GM19023 (cell line): ENCODE results near the gene NPDC1.
"Not testable (repeated sequence)": the region's sequence is repeated elsewhere in the genome, so short reads cannot be mapped to it uniquely, and the experiment has no call there.

Experiments
- ATAC-seq: cut with Tn5 transposase; IDR thresholded peaks from one replicate; pipeline ENCODE4 v1.9.1; 2021; ENCODE audit warnings: mild to moderate bottlenecking, moderate library complexity; ENCODE audit not compliant: unreplicated experiment

NPDC1 gene

DNA sequence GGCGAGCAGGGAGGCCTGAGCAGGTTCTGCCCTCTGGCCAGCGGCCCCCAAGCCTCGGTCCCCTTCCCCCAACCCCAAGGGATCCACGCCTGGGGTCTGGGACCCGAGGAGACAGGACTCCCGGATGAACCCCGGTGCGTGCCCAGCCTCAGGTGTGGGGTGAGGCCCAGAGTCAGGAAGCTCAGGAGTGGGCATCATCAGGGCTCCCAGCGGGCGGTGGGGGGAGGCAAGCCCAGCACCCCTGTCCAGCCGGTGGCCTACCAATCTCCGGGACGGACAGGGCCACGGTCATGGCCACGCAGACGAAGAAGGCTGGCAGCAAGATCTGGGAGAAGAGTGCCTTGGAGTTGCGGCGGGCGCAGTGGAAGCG lies 32.4 kb downstream of the NPDC1 start:
- no peak for ATAC-seq

DNA sequence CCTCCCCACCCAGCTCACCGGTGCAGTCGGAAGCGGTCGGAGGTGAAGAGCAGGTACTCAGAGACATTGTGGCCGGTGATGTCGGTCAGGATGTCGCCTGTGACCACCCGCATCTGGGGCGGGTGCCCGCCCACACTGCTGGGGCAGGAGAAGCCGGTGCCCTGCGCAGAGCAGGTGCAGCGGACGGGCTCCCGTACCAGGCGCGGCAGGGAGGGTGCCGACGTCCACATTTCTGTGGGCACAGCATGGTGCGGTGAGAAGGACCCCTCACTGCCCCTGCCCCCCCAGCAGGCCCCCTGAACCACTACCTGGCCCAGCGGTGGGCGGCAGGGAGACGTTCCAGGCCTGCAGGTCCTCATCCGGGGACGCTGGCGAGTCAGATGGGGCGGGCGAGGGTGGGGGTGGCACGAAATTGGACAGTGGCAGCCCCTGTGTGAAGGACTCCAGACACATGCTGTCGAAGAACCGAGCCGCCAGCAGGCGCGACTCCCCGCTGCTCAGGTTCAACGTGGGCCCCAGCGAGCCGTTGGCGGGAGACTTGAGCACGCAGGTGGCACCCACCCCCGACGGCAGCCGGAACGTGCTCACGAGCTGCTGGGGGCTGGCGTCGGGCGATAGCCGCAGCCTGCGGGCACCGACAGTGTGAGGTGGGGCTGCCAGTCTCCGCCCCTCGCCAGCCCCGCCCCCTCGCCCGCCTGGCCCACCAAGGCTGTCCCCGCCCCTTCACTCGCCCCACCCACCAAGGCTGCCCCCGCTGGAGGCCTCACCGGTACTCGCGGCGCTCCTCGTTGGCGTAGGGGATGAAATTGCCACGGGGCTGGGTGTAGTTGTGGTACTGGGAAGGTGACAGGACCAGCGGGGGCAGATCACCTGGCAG lies 33.0 kb downstream of the NPDC1 start:
- no peak for ATAC-seq

DNA sequence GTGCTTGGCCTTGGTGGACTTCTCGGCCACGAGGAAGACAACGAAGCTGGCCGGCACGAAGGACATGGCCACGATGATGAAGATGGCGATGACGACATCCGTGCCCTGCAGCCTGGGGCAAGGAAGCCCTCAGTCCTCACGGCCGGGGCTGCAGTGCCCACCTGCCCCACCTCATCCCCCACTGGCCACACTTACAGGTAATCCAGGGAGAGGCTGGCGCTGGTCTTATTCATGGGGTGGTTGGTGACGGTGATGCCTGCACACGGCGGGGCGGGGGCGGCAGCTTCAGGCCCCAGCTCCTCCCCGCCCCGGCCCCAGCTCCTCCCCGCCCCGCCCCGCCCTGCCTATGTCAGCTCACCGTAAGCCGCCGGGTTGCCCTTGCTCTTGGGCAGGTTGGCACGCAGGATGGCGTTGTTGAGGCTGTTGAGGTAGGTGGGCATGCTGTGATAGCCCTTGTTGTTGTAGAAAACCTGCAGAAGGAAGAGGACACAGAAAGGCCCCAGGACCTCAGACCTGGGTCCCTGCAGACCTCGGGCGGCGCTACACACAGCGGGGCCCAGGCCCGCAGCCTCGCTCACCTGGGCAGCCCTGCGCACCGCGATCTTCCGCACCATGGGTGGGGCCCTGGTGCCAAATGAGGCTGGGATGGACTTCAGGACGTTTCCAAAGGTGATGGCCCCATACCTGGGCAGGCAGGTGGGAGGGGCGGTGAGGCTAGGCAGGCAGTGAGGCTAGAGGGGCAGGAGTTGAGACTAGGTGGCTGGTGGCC lies 33.9 kb downstream of the NPDC1 start:
- ATAC-seq: no peak

DNA sequence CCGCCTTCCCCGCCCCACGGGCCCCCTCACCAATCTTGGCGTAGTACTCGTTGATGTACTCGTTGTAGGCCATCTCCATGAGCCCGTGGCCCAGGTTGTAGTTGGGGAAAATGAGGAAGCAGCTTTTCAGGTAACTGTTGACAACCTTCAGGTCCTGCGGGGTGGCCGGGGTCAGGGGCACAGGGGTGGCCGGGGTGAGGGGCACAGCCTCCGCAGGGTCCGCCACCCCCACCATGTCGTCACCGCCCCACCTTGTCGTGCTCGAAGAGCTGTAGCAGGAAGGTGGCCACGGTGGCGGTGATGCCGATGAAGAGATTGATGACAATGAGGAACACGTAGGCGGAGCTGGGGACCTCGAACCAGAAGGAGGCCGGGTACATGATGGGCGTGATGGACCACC lies 34.8 kb downstream of the NPDC1 start:
- no peak for ATAC-seq

DNA sequence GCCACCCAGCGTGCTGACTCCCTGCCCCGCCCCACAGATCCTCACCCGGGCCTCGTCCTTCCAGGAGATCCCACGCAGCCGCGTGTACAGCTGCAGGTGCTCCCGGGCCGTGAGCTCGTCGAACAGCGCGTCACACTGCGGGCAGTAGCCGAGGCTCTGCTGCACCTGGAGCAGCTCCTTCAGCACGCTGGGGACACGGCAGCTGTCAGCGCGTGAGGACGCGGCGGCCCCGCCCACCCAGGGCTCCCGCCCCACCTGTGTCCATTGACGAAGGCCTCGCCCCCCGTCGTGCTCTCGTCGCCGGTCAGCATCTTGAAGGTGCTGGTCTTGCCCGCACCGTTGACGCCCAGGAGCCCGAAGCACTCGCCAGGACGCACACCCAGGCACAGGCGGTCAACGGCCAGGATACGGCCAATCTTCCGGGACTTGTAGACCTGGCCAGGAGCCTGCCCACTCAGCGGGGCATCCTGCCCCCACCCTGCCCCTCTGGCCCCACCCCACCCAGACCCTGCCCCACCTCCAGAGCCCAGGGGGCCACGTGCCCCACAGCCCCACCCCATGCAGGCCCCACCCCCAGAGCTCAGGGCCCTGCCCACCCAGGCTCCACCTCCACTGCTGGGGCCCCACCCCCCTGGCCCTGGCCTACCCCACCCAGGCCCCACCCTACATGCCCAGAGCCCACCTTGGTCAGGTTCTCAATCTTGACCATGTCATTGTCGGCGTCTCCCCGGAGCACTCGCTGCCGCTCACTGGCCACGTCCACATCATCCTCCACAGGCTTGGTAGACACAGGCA lies 35.8 kb downstream of the NPDC1 start:
- ATAC-seq: no peak

DNA sequence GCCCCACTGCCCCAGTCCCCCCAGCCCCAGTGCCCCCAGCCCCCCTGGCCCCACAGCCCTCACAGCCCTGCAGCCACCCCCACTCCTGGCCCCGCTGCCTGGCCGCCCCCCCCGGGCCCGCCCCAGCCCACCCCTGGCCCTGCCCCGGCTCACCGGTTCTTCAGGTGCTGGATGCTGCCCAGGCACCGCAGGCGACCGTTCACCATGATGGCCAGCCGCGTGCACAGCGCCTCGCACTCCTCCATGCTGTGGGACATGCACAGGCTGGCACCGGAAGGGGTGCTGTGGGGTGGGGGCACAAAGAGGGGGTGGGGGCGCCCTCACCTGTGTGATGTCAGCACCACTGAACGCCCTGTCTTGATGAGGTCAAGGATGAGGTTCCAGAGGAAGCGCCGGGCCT lies 36.8 kb downstream of the NPDC1 start:
- ATAC-seq: no peak

DNA sequence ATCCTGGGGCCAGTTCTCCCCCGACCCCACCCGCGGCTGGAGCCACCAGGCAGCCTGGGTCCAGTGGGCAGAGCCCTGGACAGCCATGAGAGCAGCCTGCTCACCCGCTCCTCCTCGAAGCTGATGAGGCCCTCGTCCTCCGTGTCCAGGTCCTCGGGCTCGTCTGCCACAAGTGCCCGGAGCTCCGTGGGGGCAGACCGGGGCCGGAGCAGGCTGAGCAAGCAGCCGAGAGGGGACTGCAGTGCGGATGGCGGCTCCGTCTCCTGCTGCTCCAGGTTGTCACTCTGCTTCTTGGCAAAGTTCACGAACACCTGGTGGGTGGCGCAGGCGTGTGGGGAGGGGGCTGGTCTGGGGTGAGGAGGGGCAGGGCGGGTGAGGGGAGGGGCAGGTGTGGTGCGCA lies 37.7 kb downstream of the NPDC1 start:
- no peak for ATAC-seq

DNA sequence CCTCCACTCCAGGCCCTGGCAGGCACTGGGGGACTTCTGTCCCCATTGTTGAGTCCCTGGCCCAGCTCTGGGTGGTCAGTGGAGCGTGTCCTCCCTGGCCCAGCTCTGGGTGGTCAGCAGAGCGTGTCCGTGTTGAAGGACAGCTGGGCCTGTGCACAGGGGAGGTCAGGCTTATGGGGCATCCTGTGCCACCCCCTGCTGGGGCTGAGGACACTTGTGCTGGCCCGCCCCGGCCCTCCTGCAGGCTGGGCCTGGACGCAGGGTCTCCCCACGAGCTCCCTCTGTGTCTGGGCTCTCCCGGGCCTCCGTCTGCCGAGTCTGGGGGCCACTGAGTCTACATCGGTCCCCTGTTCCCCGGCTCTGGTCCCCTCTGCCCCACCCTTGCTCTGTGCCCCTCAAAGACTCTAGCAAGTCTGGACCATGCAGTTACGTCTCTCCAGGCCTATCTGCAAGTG lies 38.1 kb downstream of the NPDC1 start:
- ATAC-seq: no peak

DNA sequence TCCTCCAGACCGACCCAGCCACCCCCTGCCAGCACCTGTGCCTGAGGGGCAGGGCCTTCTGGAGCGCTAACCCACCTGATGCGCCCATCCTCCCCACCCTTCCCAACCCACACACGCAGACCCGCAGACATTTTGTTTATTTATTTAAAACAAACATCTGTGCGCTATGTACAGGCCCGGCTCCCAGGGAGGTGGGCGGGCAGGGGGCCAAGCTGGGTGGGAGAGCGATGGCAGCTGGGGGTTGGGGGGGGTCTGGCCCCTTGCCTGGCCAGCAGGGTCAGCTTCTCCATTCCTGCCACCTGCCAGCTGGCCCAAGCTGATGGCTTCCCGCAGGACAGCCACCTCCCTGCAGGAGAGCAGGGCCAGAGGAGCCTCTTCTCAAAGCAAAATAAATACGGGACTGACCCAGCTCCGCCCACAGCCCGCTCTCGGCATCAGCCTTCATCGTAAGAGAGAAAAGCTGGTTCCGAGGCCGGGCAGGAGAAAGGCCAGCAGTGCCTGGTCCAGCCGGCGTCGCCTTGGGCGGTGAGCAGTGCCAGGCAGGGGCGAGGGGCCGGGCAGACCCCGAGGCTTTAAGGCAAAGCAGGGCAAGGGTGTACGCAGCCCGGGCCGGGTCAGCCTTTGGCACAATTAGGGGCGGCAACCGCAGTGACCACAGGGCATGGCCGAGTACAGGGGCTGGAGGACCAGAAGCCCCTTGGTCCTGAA lies 38.7 kb downstream of the NPDC1 start:
- ATAC-seq: no peak

DNA sequence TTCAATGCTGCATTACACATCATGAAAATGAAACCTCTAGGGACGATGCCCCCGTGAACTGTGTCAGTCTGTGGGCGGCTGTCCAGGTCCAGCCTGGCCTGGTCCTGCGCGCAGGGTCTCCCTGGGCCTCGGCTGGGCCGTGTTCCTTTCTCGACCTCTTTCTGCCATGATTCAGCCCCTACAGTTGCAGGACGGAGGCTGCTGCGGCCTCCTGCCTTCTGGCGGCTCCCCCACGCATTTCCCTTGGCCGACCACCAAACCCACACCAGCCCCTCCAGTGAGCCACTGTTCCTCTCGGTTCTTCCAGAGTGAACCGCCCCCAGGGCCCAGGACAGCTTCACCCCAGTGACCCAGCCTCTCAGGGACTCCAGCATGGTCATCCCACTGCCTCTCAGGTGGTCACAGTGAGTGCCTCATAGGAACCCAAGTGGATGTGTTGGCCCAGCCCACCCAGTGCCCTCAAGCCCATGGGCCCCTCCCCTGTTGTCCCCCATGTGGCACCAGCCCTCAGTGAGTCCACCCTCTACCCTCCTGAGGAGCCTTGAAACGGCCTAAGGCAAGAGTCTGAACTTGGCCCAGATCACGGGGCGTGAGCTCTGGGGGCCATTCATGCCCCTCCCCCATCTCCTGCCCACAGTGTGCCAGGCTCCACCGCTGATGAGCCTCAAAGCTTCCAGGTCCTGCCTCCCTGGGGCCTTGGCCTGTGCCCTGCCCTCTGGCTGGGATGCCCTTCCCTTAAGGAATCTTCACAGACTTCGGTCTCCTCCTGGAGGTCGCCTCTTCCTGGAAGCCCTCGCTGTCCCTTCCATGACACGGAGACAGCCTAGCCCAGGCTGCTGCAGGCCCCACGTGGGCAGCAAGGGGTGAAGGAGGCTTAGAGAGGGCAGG lies 39.6 kb downstream of the NPDC1 start:
- ATAC-seq: no peak

DNA sequence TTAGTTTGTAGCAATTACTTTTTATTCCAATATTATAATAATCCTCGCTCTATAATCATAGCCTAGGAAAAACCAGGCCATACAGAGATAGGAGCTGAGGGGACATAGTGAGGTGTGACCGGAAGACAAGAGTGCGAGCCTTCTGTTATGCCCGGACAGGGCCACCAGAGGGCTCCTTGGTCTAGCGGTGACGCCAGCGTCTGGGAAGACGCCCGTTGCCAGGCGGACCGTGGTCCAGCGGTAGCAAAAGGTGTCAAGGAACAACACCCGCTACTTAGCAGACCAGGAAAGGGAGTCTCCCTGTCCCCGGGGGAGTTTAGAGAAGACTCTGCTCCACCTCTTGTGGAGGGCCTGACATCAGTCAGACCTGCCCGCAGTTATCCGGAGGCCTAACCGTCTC lies 41.7 kb downstream of the NPDC1 start:
- not testable (repeated sequence) for ATAC-seq

DNA sequence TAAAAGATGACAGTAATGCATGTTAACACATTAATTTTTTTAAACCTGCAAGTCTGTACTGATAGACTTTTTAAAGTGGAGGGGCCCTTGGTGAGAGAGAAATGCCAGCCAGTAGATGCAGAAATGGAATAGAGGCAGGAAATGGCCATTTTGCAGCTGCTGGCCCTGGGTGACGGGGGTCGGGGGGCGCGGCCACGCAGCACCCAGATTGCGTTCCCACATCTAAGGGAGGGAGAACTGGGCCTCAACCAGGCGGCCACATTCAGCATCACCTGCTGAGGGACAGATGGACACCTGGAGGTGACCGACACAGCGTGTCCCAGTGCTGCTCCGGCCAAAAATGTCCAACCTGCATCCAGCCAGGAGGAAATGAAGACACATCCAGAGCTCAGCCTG lies 43.3 kb downstream of the NPDC1 start:
- ATAC-seq: no peak

DNA sequence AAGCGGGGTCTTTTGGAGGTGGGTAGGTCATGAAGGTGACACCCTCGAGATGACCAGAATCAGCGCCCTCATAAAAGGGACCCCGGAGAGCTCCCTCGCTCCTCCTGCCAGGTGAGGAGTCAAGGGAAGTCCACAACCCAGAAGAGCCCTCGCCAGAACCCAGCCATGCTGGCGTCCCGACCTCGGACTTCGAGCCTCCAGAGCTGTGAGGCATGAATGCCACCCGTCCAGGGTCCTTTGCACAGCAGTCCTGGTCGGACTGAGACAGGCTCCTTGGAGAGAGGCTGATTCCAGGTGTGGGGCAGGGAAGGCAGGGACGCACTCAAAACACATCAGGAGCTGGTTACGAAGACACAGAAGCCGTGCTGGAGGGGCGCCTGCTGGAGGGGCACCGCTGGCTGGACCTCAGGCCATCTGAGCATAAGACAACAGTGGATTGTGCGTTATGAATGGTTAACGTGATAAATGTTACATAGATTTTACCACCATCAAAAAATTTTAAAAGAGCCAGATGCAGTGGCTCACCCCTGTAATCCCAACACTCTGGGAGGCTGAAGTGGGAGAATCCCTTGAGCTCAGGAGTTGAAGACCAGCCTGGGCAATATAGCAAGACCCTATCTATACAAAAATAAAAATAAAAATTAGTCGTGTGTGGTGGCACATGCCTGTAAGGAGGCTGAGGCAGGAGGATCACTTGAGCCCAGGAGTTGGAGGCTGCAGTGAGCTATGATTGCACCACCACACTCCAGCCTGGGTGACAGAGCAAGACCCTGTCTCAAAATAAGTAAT lies 43.9 kb downstream of the NPDC1 start:
- no peak for ATAC-seq

DNA sequence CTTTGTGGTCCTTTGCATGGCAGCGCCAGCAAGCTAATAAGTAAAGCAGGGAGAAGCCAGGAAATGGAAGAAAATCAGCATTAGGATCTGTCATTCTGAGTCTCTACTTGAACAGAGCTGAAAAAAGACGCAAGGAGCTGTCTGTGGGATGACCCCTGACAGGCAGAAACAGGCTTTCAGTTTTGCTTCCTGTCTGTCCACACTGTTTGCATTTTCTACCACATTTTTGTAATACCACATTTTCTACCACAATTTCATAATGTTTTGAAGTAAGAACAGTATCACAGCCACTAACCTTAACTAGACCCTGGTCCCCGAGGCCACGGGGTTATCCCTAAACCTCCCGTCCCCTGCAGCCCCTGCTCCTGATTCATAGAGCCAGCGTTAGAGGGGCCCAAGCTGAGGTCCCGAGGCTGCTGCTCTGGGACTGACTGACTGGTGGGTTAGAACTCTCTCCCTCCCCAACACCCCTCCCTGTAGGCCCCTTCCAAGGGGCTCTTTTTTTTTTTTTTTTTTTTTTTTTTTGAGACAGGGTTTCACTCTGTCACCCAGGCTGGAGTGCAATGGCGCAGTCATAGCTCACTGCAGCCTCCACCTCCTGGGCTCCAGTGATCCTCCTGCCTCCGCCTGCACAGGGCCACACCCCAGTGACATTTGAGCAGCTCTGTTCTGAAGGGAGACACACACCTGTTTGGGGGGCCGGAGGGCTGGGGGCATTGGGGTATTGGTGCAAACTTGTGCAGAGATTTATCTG lies 45.6 kb downstream of the NPDC1 start:
- peak; percentile 62 for ATAC-seq

DNA sequence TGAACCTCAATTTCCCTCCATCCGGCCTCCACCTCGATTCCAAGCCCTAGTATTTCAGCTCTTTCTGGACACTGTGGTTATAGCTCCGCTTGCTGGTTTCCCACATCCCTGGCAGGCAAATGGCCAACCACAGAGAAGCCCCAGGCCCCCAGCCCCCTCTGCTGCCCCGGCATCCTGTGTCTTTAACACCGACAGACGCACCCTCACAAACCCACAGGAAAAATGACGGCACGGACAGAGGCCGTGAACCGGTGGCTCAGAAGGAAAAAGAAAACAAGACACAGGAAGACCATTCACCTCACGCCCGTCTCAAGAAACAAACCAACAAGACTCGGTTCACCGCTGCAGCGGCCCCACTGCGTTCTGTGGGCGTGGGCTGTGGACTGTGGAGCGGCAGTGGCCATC lies 48.1 kb downstream of the NPDC1 start:
- ATAC-seq: no peak

DNA sequence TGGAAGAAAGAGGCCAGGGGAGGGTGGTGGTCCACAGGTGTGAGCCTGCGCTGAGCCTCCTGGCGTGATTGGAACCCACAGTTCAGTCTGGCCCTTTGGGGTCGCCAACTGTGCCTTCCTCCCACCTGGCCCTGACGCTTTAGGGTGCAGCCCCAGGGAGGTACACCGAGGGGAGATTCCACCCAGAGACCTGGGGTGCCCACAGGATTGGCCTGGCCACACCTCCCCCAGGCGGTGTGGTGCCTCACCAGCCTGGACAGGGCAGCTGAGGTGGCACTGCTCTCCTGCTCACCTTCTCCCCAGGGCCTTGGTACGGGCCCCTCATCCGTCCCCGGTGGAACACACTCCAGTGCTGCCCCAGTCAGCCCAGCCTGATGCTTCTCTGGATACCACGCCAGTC lies 48.6 kb downstream of the NPDC1 start:
- ATAC-seq: no peak

DNA sequence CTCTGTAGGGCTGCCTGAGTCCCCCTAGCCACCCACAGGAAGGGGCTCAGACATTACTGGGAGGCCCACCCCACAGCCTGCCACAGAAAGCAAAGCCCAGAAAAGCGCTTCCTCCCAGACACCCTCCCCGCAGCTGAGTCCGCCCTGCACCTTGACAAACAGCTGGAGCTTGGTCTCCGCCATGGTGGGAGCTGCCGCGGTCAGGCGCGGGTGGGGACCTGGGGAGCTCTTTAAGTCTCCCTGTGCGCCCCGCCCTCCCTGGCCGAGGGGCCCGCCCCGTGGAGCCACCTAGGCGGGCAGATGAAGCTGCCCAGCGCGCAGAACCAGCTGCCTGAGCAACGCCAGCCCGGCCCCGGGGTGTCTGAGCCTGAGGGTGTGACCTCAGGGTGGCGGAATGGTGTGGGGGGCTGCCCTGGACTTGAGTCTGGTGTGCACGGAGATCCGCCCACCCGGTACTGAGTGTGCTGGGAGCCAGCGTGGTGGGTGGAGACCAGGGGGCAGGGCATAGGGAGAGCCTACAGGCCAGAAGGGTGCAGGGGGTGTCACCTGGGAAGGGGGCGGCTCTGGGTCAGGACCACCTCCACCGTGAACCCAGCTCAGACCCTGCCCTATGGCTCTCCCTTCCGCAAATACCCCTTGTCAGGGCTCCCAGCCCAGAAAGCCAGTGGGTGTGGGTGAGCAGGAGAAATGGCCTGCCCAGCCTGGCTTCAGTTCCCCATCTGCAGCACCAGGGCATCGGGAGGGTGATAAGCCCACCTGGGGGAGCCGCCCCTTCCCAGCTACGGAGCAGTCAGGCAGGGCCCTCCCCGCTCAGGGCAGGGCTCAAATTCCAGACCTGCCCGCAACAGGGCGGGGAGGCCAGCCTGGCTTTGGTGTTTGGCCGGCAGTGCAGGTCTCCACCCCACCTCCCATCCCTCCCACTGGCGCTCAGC lies 49.4 kb downstream of the NPDC1 start, which contains the start of gene CLIC3:
Gene CLIC3 (minus strand): TSS at position 208 of the 932 bp plus-strand sequence. CDS start 25 bp downstream, at position 183.
- ATAC-seq: no peak
